Activated CD4-positive, alpha-beta T cell treated with anti-CD3 and anti-CD28 coated beads, Interleukin-2, Interleukin-6, amounts not matched to agents 100 ng/mL and 50 ng/mL, durations not matched to agents 16 hours and 8 hours (primary cell): ENCODE results near the gene RELCH.

Experiments
- DNase-seq: peaks from one replicate; pipeline ENCODE4 v3.0.0-alpha.2; 2020

The RELCH gene

DNA sequence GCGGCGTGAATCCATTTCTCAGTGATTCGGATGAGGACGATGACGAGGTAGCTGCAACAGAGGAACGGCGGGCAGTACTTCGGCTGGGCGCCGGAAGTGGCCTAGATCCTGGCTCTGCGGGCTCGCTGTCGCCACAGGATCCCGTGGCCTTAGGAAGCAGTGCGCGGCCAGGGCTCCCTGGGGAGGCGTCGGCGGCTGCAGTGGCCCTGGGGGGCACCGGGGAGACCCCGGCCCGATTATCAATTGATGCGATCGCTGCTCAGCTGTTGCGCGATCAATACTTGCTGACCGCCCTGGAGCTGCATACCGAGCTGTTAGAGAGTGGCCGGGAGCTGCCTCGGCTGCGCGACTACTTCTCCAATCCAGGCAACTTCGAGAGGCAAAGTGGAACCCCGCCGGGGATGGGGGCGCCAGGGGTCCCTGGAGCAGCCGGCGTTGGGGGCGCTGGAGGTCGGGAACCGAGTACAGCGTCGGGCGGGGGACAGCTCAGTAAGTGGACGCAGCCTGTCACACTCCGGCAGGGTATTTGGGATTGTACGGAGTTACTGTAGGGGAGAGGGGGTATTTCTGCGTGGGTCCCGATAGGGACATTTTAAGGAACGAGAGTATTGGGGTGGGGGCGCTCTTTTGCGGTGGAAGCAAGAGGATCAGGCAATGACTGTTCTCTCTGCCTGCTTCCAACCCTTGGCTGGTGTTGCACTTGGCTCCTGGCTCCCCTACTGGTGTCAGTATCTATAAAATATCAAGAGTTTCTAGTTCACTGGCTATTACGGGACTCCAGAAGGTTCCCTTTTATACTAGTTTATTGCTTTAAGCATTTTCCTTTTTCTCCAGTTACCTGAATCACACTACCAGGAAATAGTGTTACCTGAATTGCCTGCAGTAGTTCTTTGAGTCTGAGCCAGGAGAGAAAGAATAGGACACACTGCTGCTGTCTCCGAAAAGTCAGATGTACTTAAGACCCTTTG is 772 bp downstream of the RELCH start:
- DNase-seq: peak; percentile 37

GRCh38 chr18:62189208-62189607 is 2.2 kb downstream of the RELCH start:
- DNase-seq: no peak

GRCh38 chr18:62196079-62196478 is 9.0 kb downstream of the RELCH start:
- no peak for DNase-seq

DNA sequence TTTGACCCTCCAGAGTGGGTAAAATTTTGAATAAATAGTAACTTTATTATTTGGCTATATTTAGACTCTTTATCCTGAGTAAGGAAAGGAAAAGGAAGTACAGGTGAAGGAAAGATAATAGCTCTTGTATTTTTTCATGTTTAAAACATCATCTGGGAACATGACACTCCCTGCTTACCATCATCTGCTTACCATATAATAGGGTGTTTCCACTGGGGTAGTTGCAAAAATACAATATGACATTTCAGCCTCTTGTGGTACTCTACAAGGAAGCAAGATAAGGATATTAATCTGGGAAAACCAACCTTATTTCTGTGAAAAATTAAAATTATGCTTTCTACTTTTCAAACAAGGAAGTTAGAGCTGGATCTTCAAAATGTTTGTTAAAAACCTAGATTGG is 9.9 kb downstream of the RELCH start:
- no peak for DNase-seq

GRCh38 chr18:62198259-62198658 is 11.2 kb downstream of the RELCH start:
- no peak for DNase-seq

- DNase-seq: no peak
Measured at GRCh38 chr18:62199629-62200028, 12.6 kb downstream of the RELCH start.

DNA sequence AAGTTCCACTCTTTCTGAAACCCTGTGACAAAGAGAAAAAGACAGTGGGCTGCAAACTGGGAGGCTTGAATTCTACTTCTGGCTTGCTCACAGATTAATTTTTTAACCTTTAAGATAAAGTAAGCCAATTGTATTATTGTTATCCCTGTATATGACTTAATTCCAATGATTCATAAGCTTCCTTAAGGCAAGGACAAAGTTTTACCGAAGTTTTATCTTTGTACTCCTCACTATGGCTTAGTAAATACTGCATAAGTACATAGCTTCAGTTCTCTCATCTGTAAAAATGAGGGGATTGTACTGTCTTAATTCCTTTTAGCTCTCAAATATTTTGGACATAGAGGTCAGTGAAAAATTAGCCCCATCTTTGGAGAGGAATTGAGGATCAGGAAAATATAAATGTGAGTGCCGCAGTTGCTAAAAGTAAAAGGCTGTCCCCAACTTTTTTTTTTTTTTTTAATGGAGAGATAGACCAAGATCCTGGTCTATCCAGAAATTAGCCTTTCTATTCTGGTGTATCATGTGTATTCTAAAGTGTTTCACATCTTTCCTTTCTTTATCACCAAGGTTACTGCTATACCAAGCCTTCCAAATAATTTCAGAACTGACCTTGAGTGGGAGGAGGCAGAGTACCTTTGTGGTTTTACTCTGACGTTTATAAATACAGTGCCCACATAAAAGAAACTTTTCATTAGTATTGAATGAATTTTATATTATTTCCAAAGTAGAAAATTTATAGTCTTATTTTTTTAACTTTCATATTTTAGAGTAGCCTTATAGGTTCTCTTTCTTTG is 13.3 kb downstream of the RELCH start:
- no peak for DNase-seq

DNA sequence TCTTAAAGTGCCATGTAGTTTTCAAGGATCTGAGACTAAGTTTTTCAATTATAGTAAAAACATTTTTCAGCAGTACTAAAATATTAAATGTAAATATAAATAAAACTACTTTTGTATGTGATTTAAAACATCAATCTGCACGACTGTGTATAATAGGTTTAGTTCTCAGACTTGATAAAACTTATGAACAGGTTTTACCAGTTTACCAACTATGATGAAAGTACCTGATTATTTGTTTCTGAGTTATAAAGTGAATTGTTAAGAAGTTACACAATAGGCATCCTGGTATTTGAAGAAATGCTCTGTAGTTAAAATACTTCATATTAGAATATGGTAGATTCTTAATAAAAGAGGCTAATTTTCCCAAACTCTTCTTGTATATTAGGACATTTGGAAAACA is 14.8 kb downstream of the RELCH start:
- no peak for DNase-seq

- DNase-seq: no peak
Measured at GRCh38 chr18:62205824-62206223, 18.8 kb downstream of the RELCH start.

DNA sequence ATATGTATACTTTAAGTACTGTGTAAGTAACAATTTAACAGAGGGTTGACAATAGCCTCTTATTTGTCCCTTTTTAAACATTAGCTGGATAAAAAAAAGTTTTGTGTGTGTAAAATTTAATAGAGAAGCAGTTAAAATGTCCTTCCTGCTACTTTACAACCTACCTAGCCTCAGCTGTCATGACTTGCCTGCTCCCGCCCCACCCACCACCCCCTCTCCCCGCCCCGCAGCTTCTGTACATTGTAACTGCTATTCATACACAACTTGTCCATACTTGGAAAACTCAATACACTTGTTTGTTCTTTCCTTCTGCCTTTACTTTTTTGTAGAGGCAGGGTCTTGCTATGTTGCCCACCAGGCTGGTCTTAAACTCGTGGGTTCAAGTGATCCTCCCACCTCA is 19.5 kb downstream of the RELCH start:
- DNase-seq: no peak

- no peak for DNase-seq
Measured at GRCh38 chr18:62209046-62209445, 22.0 kb downstream of the RELCH start.

DNA sequence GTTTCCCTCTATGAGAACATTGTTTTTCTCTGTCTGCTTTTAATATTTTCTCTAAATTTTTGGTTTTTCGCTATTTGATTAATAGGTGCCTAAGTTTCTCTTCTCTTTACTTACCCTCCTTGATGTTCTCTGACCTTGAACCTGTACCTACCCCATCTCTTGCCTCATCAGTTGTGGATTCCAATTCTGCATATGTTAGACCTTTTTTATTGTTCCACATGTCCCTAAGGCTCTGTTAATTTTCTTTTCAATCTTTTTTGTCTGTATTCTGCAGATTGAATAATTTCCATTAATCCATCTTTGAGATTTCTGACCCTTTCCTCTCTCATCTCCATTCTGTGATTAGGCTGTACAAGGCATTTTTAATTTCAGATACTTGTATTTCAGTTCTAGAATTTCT is 23.1 kb downstream of the RELCH start:
- DNase-seq: no peak

- no peak for DNase-seq
Measured at GRCh38 chr18:62211325-62211828, 24.3 kb downstream of the RELCH start.

GRCh38 chr18:62214790-62215189 is 27.7 kb downstream of the RELCH start:
- no peak for DNase-seq

GRCh38 chr18:62224229-62224628 is 37.2 kb downstream of the RELCH start:
- DNase-seq: no peak

DNA sequence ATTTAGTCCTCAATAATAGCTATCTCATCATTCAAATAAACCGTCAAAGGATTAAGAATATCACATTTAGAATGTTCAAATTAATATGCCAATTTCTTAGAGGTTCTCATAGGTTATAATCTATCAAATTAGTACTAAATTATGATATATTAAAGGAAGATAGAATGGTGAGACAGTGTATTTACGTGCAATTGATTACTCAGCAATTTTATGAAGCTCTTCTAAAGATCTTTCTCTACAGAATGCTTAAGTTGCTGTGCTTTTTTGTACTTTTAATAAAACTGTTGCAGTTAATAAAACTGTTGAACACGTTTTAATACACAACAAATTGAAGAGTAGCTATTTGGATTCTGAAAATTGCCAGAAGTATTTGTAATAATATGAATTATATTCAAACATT is 39.0 kb downstream of the RELCH start:
- DNase-seq: no peak

DNA sequence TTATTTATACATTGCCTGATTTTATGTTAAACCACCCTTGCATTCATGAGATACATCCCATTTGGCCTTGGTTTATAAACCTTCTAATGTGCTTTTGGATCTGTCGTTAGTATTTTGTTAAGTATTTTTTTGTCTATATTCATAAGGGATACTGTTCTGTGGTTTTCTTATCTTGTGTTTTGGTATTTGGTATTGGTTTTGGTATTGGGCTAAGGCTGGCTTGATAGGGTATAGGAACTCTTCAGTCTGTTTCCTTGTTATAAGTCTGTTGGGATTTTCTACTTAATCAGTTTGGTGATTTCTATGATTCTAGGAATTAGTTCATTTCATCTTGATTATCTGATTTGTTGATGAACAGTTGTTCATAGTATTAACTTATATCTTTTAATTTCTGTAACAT is 49.2 kb downstream of the RELCH start:
- DNase-seq: no peak

- no peak for DNase-seq
Measured at GRCh38 chr18:62239475-62239874, 52.4 kb downstream of the RELCH start.

- DNase-seq: no peak
Measured at GRCh38 chr18:62242955-62243354, 55.9 kb downstream of the RELCH start.

DNA sequence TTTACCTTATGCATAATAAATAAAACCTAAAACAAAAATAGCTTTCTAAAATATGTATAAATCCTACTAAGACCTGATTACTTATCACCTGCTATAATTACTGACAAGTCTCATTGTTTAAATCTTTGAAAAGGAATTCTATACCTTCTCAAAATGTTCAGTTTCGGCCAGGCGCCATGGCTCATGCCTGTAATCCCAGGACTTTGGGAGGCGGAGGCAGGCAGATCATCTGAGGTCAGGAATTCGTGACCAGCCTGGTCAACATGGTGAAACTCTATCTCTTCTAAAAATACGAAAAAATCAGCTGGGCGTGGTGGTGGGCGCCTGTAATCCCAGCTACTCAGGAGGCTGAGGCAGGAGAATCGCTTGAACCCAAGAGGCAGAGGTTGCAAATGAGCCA is 58.1 kb downstream of the RELCH start:
- no peak for DNase-seq

DNA sequence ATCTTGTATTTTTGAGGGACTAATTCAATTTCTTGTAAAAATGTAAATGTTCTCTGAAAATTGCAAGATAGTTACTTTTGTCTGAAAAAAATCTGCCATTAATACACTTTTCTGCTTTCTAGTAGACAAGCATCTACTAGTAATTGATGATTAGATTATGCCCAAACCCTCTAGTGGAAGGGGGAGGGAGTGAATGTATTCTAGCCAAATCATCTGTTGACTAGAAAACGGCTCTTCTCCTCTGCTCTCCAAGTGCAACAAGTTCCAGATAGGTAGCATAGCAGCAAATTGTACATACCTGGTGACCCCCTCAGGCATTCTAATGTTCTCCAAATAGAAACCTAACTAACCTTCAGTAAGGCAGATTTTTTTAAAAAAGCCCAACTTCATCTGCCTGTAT is 58.6 kb downstream of the RELCH start:
- no peak for DNase-seq

DNA sequence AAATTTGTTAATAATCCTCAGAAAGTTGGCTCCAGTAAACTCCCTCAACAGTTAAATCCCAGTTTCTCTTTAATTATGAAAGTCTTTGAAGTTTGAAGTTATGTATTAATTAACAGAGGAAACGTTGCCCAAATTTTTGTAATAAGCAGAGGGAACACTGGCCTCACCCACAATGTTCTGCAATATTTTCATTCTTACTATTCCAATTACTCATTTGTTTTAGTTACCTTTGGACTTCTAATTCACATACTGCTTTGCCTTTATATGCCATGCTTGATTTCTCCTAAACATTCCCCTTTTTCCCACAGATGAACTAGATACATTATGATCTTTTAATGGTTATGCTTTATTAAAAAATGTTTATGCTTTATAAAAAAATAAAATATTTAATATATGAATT is 61.3 kb downstream of the RELCH start:
- DNase-seq: no peak

DNA sequence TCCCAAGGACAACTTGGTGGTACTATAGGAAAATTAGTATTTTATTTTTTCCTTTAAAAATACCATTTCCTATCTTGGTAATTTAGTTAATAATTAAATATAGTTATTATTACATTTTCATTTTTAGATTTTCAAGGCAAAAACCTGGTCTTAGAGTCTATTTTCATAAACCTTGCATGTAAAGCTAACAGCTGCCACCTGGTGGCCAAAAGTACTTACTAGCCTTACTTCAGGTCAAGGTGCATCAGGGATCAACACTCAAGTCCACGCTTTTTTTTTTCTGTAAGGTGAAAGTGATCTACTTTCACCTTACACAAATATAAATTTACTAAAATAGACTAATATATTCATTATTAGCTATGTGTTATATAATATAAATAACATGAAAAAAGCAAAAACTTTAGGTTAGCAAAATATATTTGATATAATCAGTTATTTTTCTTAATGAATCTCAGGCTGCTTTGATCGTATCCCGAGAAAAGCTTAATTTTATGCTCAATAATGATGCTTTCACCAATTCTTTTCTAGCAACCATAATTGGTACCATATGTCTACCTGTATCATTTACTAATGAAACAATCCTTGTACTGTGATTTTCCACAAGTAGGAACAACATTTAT is 62.5 kb downstream of the RELCH start:
- DNase-seq: peak; percentile 70
